GM23248 (cell line): Measurements from ENCODE around the gene BEND3. TPM values are rescaled to one million over a fixed set of nuclear protein-coding genes. Genes with fewer than 3 reads are reported as not detected.

Experiments
- DNase-seq: peaks from one replicate; pipeline ENCODE4 v3.0.0-alpha.2; 2015
- H2AFZ ChIP-seq: fragments of 200-600 bp; sonication (generic); 2 replicates; pipeline ENCODE4 v1.6.1; 2016; ENCODE audit warnings: antibody characterized with exemption
- H3F3A ChIP-seq: fragments of 200-600 bp; sonication (generic); 2 replicates; pipeline ENCODE4 v1.6.1; 2016; ENCODE audit warnings: mild to moderate bottlenecking, antibody characterized with exemption, mixed run types; ENCODE audit not compliant: insufficient read depth
- H3K27ac ChIP-seq: fragments of 200-600 bp; sonication (generic); 2 replicates; pipeline ENCODE4 v1.5.1; 2016; ENCODE audit warnings: mild to moderate bottlenecking
- H3K27me3 ChIP-seq: fragments of 200-600 bp; sonication (generic); replicated peaks from 2 replicates; pipeline ENCODE4 v1.6.1; 2016; ENCODE audit warnings: mild to moderate bottlenecking; ENCODE audit not compliant: insufficient read depth
- H3K36me3 ChIP-seq: fragments of 200-600 bp; sonication (generic); 2 replicates; pipeline ENCODE4 v1.6.1; 2016; ENCODE audit warnings: low read depth, mild to moderate bottlenecking
- H3K4me1 ChIP-seq: fragments of 200-600 bp; sonication (generic); 2 replicates; pipeline ENCODE4 v1.6.1; 2016; ENCODE audit warnings: mild to moderate bottlenecking; ENCODE audit not compliant: insufficient read depth
- H3K4me2 ChIP-seq: fragments of 200-600 bp; sonication (generic); one replicate; pipeline ENCODE4 v1.6.1; 2016; ENCODE audit warnings: mild to moderate bottlenecking; ENCODE audit not compliant: unreplicated experiment
- H3K4me3 ChIP-seq: fragments of 200-600 bp; sonication (generic); 2 replicates; pipeline ENCODE4 v1.5.1; 2016; ENCODE audit warnings: mild to moderate bottlenecking
- H3K79me2 ChIP-seq: fragments of 200-600 bp; sonication (generic); 2 replicates; pipeline ENCODE4 v1.6.1; 2016; ENCODE audit warnings: mild to moderate bottlenecking; ENCODE audit not compliant: insufficient read depth
- H3K9ac ChIP-seq: fragments of 200-600 bp; sonication (generic); 2 replicates; pipeline ENCODE4 v1.6.1; 2016; ENCODE audit warnings: mild to moderate bottlenecking
- H3K9me2 ChIP-seq: fragments of 200-600 bp; sonication (generic); 2 replicates; pipeline ENCODE4 v1.6.1; 2016; ENCODE audit warnings: mixed run types, mild to moderate bottlenecking, moderate library complexity; ENCODE audit not compliant: insufficient read depth
- H3K9me3 ChIP-seq: fragments of 200-600 bp; sonication (generic); one replicate; pipeline ENCODE4 v1.6.1; 2017; ENCODE audit warnings: low read depth
- H4K20me1 ChIP-seq: fragments of 200-600 bp; sonication (generic); 2 replicates; pipeline ENCODE4 v1.6.0; 2016; ENCODE audit not compliant: insufficient read depth
- EZH2 ChIP-seq: fragments of 200-600 bp; sonication (generic); IDR thresholded peaks from 2 replicates; pipeline ENCODE4 v1.6.1; 2018; ENCODE audit warnings: antibody characterized with exemption, mild to moderate bottlenecking; ENCODE audit not compliant: insufficient read depth, poor library complexity, severe bottlenecking
- EZH2phosphoT487 ChIP-seq: fragments of 200-600 bp; sonication (generic); IDR thresholded peaks from 2 replicates; pipeline ENCODE4 v1.6.1; 2018; ENCODE audit warnings: antibody characterized with exemption, moderate library complexity, mild to moderate bottlenecking, low read depth; ENCODE audit not compliant: insufficient read depth
- WGBS, 2 experiments: methylation state at CpG; one replicate each; pipeline ENCODE4 v1.1.6; 2015 to 2017; ENCODE audit warnings: low lambda C conversion rate in 2 of 2, low coverage in 1 of 2; ENCODE audit errors: missing lambda C conversion rate in 2 of 2; 5-methylcytosine and 5-hydroxymethylcytosine counted together
- in situ Hi-C: fragments of 300-500 bp; cut with MboI; formaldehyde crosslinking; loops from 2 replicates; pipeline ENCODE4 v1.15.0; 2020
- polyA plus RNA-seq: library from polyadenylated mRNA; unstranded; fragments of >200 nt; fragmentation: Nextera tagmentation; extraction: Ambion mirVana; gene quantifications from 2 replicates; pipeline ENCODE4 v1.2.1, GENCODE V29; 2016
- total RNA-seq: library from RNA; depleted of rRNA; stranded (reverse); fragments of >200 nt; shearing (Covaris generic); gene quantifications from 2 replicates; pipeline ENCODE4 v1.2.3, GENCODE V29; 2014

The BEND3 gene
- total and polyA plus RNA-seq, 2 experiments from 2014 or later: 1.4 to 1.8 TPM

- H3K9me2 ChIP-seq: no peaks in the 10 kb centered on the region
- no peaks in the 10 kb centered on the region for H3F3A ChIP-seq
- H4K20me1 ChIP-seq: no peaks in the 10 kb centered on the region
- DNase-seq: no peak
- H3K4me1 ChIP-seq: no peaks in the 10 kb centered on the region
- H3K9me3 ChIP-seq: no peaks in the 10 kb centered on the region
- no peak overlapping the region for H3K9ac ChIP-seq
- in situ Hi-C loops: no loop called here
- no peak overlapping the region for H3K4me2 ChIP-seq
- TF ChIP-seq EZH2 (no peak), EZH2phosphoT487 (no peak)
- H3K27ac ChIP-seq: no peak overlapping the region
- H2AFZ ChIP-seq: no peak overlapping the region
- H3K79me2 ChIP-seq: no peaks in the 10 kb centered on the region
- H3K4me3 ChIP-seq: no peak overlapping the region
- no peaks in the 10 kb centered on the region for H3K36me3 ChIP-seq
- no peaks in the 10 kb centered on the region for H3K27me3 ChIP-seq
- 90 to 91% methylated on average over 2 of the region's 2 CpGs for WGBS, 2 experiments
Observed at GRCh38 chr6:107154801-107155160, 39.5 kb upstream of the BEND3 start.

- Histone ChIP-seq H2AFZ (no peak overlapping the region), H3F3A (no peaks in the 10 kb centered on the region), H3K4me2 (no peak overlapping the region), H4K20me1 (no peaks in the 10 kb centered on the region), H3K4me1 (no peaks in the 10 kb centered on the region), H3K9me2 (no peaks in the 10 kb centered on the region), H3K27ac (no peak overlapping the region), H3K9ac (no peak overlapping the region), H3K79me2 (no peaks in the 10 kb centered on the region), H3K9me3 (no peaks in the 10 kb centered on the region), H3K36me3 (no peaks in the 10 kb centered on the region), H3K4me3 (no peak overlapping the region), H3K27me3 (no peaks in the 10 kb centered on the region)
- in situ Hi-C loops: no loop called here
- TF ChIP-seq EZH2 (no peak), EZH2phosphoT487 (no peak)
- DNase-seq: no peak
- WGBS, 2 experiments: 88 to 90% methylated on average over 12 of the region's 12 CpGs
Observed at GRCh38 chr6:107154131-107154800, 39.0 kb upstream of the BEND3 start.

- TF ChIP-seq EZH2phosphoT487 (no peak), EZH2 (no peak)
- H3K27ac ChIP-seq: no peak overlapping the region
- no peak overlapping the region for H2AFZ ChIP-seq
- H3K4me1 ChIP-seq: no peaks in the 10 kb centered on the region
- no peak for DNase-seq
- no peaks in the 10 kb centered on the region for H3K9me3 ChIP-seq
- H3K79me2 ChIP-seq: no peaks in the 10 kb centered on the region
- H4K20me1 ChIP-seq: no peaks in the 10 kb centered on the region
- no peaks in the 10 kb centered on the region for H3F3A ChIP-seq
- H3K27me3 ChIP-seq: no peaks in the 10 kb centered on the region
- no peak overlapping the region for H3K9ac ChIP-seq
- no peak overlapping the region for H3K4me3 ChIP-seq
- in situ Hi-C loops: no loop called here
- no peaks in the 10 kb centered on the region for H3K36me3 ChIP-seq
- WGBS, 2 experiments: 87 to 88% methylated on average over 8 of the region's 8 CpGs
- H3K9me2 ChIP-seq: no peaks in the 10 kb centered on the region
- H3K4me2 ChIP-seq: no peak overlapping the region
Observed at GRCh38 chr6:107152638-107153430, 37.5 kb upstream of the BEND3 start.

GRCh38 chr6:107144666-107145065 is 29.4 kb upstream of the BEND3 start:
- in situ Hi-C loops: no loop called here

GRCh38 chr6:107144014-107144413 is 28.7 kb upstream of the BEND3 start:
- H3K27me3 ChIP-seq: no peaks in the 10 kb centered on the region
- no peaks in the 10 kb centered on the region for H3K9me2 ChIP-seq
- in situ Hi-C loops: no loop called here
- TF ChIP-seq EZH2: no peak
- TF ChIP-seq EZH2phosphoT487: no peak
- H2AFZ ChIP-seq: no peak overlapping the region
- H3K4me3 ChIP-seq: no peak overlapping the region
- no peaks in the 10 kb centered on the region; the same call in 1 of the 2 replicates for H3K4me1 ChIP-seq
- H3K9me3 ChIP-seq: no peaks in the 10 kb centered on the region
- H3K36me3 ChIP-seq: no peaks in the 10 kb centered on the region
- no peak for DNase-seq
- no peaks in the 10 kb centered on the region for H3F3A ChIP-seq
- no peak overlapping the region for H3K4me2 ChIP-seq
- no peaks in the 10 kb centered on the region for H3K79me2 ChIP-seq
- H3K27ac ChIP-seq: no peak overlapping the region
- no peaks in the 10 kb centered on the region for H4K20me1 ChIP-seq
- H3K9ac ChIP-seq: no peak overlapping the region

More at GRCh38 chr6:107144666-107145065, 29.4 kb upstream of the BEND3 start:
- H3K4me3 ChIP-seq: no peak overlapping the region
- H3K4me2 ChIP-seq: no peak overlapping the region
- no peak for TF ChIP-seq EZH2phosphoT487
- no peak overlapping the region for H3K9ac ChIP-seq
- WGBS, 2 experiments: 94 to 99% methylated on average over 4 of the region's 4 CpGs
- no peaks in the 10 kb centered on the region for H3K9me2 ChIP-seq
- no peaks in the 10 kb centered on the region for H3K79me2 ChIP-seq
- H3K36me3 ChIP-seq: no peaks in the 10 kb centered on the region
- no peaks in the 10 kb centered on the region for H4K20me1 ChIP-seq
- H3K9me3 ChIP-seq: no peaks in the 10 kb centered on the region
- no peak overlapping the region for H2AFZ ChIP-seq
- DNase-seq: no peak
- no peaks in the 10 kb centered on the region for H3F3A ChIP-seq
- H3K27ac ChIP-seq: no peak overlapping the region
- no peaks in the 10 kb centered on the region; the same call in 1 of the 2 replicates for H3K4me1 ChIP-seq
- H3K27me3 ChIP-seq: no peaks in the 10 kb centered on the region
